ENCODE data around the gene SNF8. TPM values are rescaled to one million over a fixed set of nuclear protein-coding genes. Genes with fewer than 3 reads are reported as not detected.

The SNF8 gene
- total and polyA plus RNA-seq, 11 donors = 66.9 to 144 (median 105) TPM

DNA sequence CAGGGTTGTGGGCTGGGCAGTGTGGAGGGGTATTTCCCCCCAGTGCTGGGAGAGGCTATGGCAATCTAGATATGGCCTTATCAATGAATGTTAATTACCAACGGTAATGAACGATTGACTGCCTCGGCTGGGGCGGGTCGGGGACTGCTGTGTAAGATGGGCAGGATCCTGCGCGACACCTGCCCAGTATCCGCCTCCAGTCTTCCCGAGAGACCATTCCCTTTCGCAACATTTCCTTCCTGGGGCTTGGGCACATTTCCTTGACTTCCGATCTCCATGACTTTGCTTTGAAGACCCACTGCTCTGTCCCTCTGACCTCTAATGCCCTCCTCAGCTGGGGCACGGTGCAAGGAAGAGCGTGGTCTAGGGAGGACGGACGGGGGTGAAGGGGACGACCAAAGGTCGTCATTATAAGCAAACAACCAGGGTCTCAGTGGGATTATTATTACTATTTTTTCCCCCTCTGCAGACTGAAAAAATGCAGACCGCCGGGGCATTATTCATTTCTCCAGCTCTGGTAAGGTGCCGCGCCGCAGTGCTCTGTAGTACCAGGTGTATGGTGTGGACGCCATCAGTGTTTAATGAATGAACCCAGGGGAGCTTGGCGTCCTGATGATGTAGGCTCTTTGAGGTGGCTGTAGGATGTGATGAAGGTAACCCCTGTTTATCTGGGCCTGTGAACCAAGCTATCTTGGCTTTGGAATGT, 51.5 kb downstream of the SNF8 start:
- peak in 2 of 4 donors; percentile 1 to 6 for ATAC-seq
- H3K4me3 ChIP-seq = peak overlapping the region; percentile 56 to 97 (median 80)
- peak in 1 of 2 donors; percentile 27 for TF ChIP-seq POLR2A (IDR thresholded peaks at IDR 0.05)
- TF ChIP-seq, protein P1, sequence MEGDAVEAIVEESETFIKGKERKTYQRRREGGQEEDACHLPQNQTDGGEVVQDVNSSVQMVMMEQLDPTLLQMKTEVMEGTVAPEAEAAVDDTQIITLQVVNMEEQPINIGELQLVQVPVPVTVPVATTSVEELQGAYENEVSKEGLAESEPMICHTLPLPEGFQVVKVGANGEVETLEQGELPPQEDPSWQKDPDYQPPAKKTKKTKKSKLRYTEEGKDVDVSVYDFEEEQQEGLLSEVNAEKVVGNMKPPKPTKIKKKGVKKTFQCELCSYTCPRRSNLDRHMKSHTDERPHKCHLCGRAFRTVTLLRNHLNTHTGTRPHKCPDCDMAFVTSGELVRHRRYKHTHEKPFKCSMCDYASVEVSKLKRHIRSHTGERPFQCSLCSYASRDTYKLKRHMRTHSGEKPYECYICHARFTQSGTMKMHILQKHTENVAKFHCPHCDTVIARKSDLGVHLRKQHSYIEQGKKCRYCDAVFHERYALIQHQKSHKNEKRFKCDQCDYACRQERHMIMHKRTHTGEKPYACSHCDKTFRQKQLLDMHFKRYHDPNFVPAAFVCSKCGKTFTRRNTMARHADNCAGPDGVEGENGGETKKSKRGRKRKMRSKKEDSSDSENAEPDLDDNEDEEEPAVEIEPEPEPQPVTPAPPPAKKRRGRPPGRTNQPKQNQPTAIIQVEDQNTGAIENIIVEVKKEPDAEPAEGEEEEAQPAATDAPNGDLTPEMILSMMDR (IDR thresholded peaks at IDR 0.05) = no peak
- WGBS, 4 donors = 1 to 2% (median 1%) methylated on average over 24 of the region's 24 CpGs
- peak overlapping the region; percentile 75 to 95 (median 90) for H3K27ac ChIP-seq
- intact Hi-C loops (cut with DNase I) = loop anchor here in 5 of 10 donors (1.0 to 5.0 kb wide), 4 partner anchors 15 to 139 kb away; partner anchors contain the start of genes UBE2Z (in 5 of the 5) and SNF8 (in 1 of the 5)
- no peaks in the 10 kb centered on the region for H3K9me3 ChIP-seq
- H3K27me3 ChIP-seq = no peaks in the 10 kb centered on the region
- DNase-seq = peak in 1 of 5 donors; percentile 40
- H3K36me3 ChIP-seq = peaks cover 0 to 40% (median 37%) of the 10 kb centered on the region in 9 donors
- H3K4me1 ChIP-seq = peaks cover 0 to 34% (median 15%) of the 10 kb centered on the region in 12 donors

DNA sequence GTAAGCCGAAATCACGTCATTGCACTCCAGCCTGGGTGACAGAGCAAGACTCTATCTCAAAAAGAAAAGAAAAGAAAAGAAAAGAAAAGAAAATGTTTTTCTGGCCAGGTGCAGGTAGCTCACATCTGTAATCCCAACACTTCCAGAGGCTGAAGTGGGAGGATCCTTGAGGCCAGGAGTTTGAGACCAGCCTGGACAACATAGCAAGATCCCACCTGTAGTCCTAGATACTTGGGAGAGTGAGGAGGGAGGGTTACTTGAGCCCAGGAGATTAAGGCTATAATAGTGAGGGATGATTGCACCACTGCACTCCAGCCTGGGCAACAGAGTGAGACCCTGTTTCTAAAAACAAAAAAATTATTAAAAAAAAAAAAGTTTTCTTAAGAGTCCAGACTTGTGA, 54.6 kb downstream of the SNF8 start:
- Histone ChIP-seq H3K4me1 (peaks cover 0 to 29% (median 15%) of the 10 kb centered on the region in 12 donors), H3K9me3 (no peaks in the 10 kb centered on the region), H3K27ac (no peak overlapping the region), H3K27me3 (no peaks in the 10 kb centered on the region), H3K4me3 (no peak overlapping the region), H3K36me3 (peaks cover 0 to 10% (median 7%) of the 10 kb centered on the region in 9 donors)
- DNase-seq (no peak), ATAC-seq (no peak)
- 88 to 97% (median 92%) methylated on average over 2 of the region's 2 CpGs for WGBS, 4 donors
- TF ChIP-seq, protein P1 (IDR thresholded peaks at IDR 0.05) = no peak
- TF ChIP-seq POLR2A (IDR thresholded peaks at IDR 0.05) = no peak
- intact Hi-C loops (cut with DNase I) = loop anchor here in 2 of 10 donors (5.0 kb wide), 2 partner anchors 52 to 142 kb away; partner anchors contain the start of gene SNF8 (in 1 of the 2)

DNA sequence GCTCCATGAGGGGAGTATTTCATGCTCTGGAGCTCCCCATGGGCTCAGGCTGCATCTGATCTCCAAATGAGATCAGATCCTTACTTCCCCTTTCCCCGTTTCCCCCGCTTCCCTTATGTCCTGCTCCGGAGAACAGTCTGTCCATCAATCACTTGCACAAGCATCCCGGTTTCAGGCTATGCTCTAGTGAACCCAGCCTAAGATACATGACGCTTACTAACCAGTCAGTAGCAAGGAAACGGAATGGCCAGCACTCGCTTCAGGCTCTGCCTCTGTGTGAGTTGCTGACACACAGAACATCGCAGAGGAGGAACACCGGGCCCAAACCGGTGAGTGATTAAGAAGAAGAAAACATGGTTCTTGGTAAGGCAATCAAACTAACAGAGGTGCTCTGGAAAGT, 61.5 kb downstream of the SNF8 start:
- TF ChIP-seq POLR2A (IDR thresholded peaks at IDR 0.05) = no peak
- TF ChIP-seq, protein P1 (IDR thresholded peaks at IDR 0.05) = no peak
- DNase-seq = no peak
- Histone ChIP-seq H3K36me3 (no peaks in the 10 kb centered on the region), H3K27ac (no peak overlapping the region), H3K9me3 (no peaks in the 10 kb centered on the region), H3K4me3 (no peak overlapping the region), H3K27me3 (no peaks in the 10 kb centered on the region), H3K4me1 (peaks cover 0 to 8% (median under 1%) of the 10 kb centered on the region in 12 donors)
- no peak for ATAC-seq
- intact Hi-C loops (cut with DNase I) = loop anchor here in 7 of 10 donors (5.0 to 10.0 kb wide), 7 partner anchors 142 to 211 kb away; partner anchors contain the start of genes HOXB13 (in 3 of the 7), PRAC1 (in 2 of the 7) and PRAC2 (in 2 of the 7)
- 57 to 71% (median 61%) methylated on average over 10 of the region's 10 CpGs for WGBS, 4 donors

DNA sequence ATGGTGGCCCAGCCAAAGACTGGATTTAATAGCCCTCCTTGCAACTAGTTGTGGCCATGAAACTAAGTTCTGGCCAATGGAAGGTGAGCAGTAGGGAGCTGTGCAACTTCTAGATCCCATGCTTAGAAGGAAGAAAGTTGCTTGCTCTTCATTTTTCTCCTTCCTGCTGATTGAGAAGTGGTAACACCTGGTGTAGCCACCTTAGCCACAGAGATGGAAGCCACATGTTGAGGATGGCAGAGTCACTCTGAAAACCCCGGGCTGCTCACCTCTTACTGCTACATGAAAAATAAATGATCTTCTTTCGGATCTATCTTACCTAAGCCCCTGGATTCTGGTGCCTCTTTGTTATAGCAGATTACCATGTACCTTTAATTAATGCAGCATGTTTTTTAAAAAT, 62.4 kb downstream of the SNF8 start:
- H3K27me3 ChIP-seq = no peaks in the 10 kb centered on the region
- H3K36me3 ChIP-seq = no peaks in the 10 kb centered on the region
- H3K4me3 ChIP-seq = no peak overlapping the region
- H3K27ac ChIP-seq = no peak overlapping the region
- no peak for DNase-seq
- H3K9me3 ChIP-seq = no peaks in the 10 kb centered on the region
- H3K4me1 ChIP-seq = peaks cover 0 to 9% (median 2%) of the 10 kb centered on the region in 12 donors
- TF ChIP-seq, protein P1 (IDR thresholded peaks at IDR 0.05) = no peak
- TF ChIP-seq POLR2A (IDR thresholded peaks at IDR 0.05) = no peak
- intact Hi-C loops (cut with DNase I) = loop anchor here in 7 of 10 donors (5.0 to 10.0 kb wide), 7 partner anchors 143 to 210 kb away; partner anchors contain the start of genes HOXB13 (in 3 of the 7), PRAC1 (in 2 of the 7) and PRAC2 (in 2 of the 7)
- WGBS, 4 donors = 88 to 92% (median 89%) methylated on average over 2 of the region's 2 CpGs
- ATAC-seq = no peak

All from heart left ventricle (tissue), 16 donors.